GM12801 (cell line): ENCODE measurements around the gene HOXD11.

Source experiments
- TF ChIP-seq, protein P1 (sequence below): IDR thresholded peaks from one replicate; pipeline ENCODE4 v1.5.1; 2011; ENCODE audit warnings: control low read depth; ENCODE audit not compliant: insufficient read length; ENCODE audit errors: extremely low read depth

Gene HOXD11

DNA sequence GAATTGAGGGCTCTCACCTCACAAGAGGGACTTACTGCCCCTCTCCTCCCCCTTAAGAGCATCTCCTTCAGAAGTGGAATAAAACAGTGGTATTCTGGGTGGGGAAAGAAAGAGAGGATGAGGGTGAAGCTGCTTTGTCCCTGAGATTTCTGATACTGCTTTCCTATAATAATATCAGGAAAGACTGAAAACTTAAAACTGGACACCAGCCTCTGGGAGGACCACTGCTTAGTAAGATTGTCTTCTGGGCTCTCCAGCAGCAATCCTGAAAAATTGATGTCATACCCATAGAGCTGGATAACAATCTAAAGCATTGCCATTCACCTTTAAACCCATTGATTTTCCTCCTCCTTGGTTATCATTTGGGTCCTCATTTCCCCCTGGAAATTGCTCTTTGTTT is 39.6 kb downstream of the HOXD11 start:
- TF ChIP-seq, protein P1, sequence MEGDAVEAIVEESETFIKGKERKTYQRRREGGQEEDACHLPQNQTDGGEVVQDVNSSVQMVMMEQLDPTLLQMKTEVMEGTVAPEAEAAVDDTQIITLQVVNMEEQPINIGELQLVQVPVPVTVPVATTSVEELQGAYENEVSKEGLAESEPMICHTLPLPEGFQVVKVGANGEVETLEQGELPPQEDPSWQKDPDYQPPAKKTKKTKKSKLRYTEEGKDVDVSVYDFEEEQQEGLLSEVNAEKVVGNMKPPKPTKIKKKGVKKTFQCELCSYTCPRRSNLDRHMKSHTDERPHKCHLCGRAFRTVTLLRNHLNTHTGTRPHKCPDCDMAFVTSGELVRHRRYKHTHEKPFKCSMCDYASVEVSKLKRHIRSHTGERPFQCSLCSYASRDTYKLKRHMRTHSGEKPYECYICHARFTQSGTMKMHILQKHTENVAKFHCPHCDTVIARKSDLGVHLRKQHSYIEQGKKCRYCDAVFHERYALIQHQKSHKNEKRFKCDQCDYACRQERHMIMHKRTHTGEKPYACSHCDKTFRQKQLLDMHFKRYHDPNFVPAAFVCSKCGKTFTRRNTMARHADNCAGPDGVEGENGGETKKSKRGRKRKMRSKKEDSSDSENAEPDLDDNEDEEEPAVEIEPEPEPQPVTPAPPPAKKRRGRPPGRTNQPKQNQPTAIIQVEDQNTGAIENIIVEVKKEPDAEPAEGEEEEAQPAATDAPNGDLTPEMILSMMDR, result no peak

DNA sequence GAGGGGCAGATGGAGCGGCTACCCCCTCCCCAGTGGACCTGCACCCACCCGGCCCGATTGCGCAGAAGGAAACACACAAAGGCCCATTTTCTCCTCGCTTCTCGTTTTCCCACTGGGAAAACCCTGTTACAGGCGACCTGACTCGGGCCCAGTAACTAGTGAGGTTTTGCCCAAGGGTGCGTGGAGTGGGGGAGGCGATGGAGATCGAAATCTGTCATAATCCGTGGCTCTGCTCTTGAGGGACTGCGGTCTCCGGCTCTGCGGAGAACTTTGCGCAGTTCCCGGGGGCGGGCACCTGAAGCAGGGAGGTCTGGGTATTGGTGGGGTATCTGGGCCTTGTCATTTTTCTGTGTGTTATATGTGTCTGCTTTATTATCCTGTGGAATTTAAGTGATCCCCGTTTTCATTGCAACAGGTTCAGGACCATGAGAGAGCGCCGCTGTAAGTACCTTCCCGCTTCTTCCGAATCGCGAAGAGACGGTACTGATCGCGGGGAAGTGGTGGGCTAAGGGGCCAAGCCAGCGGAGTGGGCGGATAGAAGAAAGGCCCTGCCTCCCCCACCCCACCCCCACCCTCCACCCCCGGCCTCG is 40.2 kb downstream of the HOXD11 start:
- TF ChIP-seq, protein P1, result no peak

DNA sequence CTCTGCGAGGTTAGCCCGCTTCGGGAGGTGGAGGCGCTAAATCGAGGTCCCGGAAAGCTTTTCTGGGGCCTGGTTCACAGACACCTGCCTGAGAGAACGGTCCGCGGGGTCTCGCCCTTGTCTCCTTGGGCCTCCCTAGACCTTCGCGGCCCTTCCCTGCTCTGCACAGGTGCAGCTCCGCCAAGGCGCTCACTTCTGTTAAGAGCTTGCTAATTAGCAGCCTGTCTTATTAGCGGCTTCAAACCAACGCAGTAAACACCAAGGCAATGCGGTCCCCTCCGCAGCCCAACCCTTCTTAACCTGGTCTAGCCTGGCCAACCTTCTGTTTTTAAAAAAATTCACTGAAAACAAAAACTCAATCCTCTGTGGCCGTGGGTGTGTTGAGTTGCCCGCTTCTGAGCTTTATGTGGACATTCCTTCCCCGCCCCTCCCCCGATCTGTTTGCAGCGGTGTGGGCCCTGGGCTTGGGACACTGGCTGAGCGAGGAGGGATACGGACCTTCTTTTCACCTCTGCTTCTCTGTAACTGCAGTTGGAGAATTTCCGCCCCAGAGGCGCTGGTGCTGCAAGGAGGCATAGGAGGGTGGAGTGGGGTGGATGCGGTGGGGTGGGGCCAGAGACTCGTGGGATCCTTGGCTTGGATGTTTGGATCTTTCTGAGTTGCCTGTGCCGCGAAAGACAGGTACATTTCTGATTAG is 40.9 kb downstream of the HOXD11 start:
- TF ChIP-seq, protein P1, result no peak

DNA sequence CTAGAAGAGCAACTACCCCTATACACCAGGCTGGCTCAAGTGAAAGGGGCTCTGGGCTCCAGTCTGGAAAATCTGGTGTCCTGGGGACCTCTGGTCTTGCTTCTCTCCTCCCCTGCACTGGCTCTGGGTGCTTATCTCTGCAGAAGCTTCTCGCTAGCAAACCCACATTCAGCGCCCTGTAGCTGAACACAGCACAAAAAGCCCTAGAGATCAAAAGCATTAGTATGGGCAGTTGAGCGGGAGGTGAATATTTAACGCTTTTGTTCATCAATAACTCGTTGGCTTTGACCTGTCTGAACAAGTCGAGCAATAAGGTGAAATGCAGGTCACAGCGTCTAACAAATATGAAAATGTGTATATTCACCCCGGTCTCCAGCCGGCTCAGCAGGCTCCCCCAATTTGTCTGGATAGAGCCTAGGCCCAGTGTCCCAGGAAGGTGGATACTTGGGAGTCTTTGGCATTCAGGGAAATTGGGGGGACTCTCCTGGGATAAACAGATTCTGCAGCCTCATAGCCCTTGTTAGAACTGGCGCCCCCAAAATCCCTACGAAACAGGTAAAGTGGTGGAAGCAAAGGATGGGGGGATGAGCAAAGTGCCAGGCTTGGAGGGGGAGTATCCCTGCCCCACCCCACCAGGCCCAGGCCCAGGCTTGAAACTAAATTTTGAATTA is 41.8 kb downstream of the HOXD11 start:
- TF ChIP-seq, protein P1, result no peak

DNA sequence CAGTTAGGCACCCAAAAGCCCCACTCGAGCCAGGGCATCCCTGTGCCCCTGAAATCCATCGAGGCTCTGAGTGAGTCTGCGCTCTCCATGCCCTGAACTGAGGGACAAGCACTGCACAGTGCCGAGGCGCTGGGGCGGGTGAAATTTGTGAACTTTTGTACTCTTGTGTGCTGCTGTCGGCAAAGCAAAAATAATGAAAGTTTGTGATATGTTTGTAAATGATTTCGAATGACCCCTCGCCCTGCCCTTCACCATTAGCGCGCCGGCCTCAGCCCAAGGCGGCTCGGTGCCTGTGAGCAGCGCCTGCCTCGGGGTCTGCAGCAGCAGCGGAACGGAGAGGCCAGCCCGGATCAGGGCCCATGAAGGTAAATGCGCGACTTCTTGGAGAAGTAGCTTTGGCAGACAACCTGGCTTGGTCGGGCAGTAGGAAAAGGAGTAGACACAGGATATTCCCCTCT is 42.4 kb downstream of the HOXD11 start:
- TF ChIP-seq, protein P1, result no peak

DNA sequence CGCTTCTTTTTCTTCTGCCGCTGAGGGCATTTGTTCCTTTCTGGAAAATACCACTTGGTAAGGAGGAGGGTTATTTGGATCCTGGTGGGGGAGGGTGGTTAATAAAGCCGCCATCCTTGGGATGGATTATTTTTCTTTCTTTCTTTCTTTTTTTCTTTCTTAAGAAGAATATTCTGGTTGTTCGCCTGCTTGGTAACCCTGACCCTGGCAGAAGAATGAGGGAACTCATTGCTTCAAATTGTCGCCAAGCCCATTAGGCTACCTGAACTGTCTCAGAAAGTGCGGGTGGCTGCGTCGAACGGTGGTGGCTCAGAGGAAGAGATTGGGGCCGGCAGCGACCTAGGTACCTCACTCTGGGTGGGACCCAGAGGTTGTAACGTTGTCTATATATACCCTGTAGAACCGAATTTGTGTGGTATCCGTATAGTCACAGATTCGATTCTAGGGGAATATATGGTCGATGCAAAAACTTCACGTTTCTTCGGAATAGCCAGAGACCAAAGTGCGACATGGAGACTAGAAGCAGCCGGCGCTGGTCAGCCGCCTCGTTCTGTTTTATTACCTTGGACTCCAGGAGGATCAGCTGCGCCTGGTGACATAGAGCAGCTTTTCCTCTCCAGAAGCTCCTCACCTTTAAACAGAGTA is 43.0 kb downstream of the HOXD11 start:
- TF ChIP-seq, protein P1, result no peak
